Endothelial cell of umbilical vein (primary cell): ENCODE measurements around the gene MAN2B1.
"Not testable (repeated sequence)": the region's sequence is repeated elsewhere in the genome, so short reads cannot be mapped to it uniquely, and the experiment has no call there.

ENCODE experiments used
- EZH2 ChIP-seq: IDR thresholded peaks from 2 replicates; pipeline ENCODE4 v1.6.1; 2012; ENCODE audit warnings: borderline replicate concordance, low read depth, mild to moderate bottlenecking, moderate library complexity, low read length, inconsistent platforms; ENCODE audit not compliant: severe bottlenecking
- FOS ChIP-seq: IDR thresholded peaks from 2 replicates; pipeline ENCODE4 v1.6.1; 2011; ENCODE audit warnings: mild to moderate bottlenecking, low read length, moderate library complexity, borderline replicate concordance; ENCODE audit not compliant: insufficient read depth
- GATA2 ChIP-seq: IDR thresholded peaks from 2 replicates; pipeline ENCODE4 v1.7.0; 2011; ENCODE audit warnings: low read depth, mild to moderate bottlenecking, moderate library complexity, mixed read lengths, low read length; ENCODE audit not compliant: insufficient read length, insufficient read depth
- JUN ChIP-seq: IDR thresholded peaks from 2 replicates; pipeline ENCODE4 v1.6.1; 2011; ENCODE audit warnings: borderline replicate concordance, low read depth; ENCODE audit not compliant: insufficient read length, insufficient read depth
- MYC ChIP-seq: IDR thresholded peaks from one replicate; pipeline ENCODE4 v1.6.1; 2011; ENCODE audit warnings: mild to moderate bottlenecking, low read depth, low read length
- POLR2A ChIP-seq: IDR thresholded peaks from 2 replicates; pipeline ENCODE4 v1.6.1; 2012; ENCODE audit warnings: low read depth, mild to moderate bottlenecking, control low read depth, low read length
- POLR2AphosphoS5 ChIP-seq: IDR thresholded peaks from 2 replicates; pipeline ENCODE4 v1.6.1; 2012; ENCODE audit warnings: low read depth, mild to moderate bottlenecking, control low read depth, low read length, moderate library complexity; ENCODE audit not compliant: insufficient read depth
- TF ChIP-seq, protein P1 (sequence below), 2 donors: IDR thresholded peaks; 1 replicate in 1 of 2; 2 replicates in 1 of 2; pipeline ENCODE4 v1.5.1; 2011; ENCODE audit warnings: low read length in 2 of 2, mild to moderate bottlenecking in 2 of 2, moderate library complexity in 2 of 2, control low read depth in 1 of 2, inconsistent platforms in 1 of 2, low read depth in 1 of 2; ENCODE audit not compliant: insufficient read depth in 1 of 2; ENCODE audit errors: extremely low read depth in 1 of 2
- TF ChIP-seq, protein P2 (sequence below): IDR thresholded peaks from 2 replicates; pipeline ENCODE4 v1.6.1; 2011; ENCODE audit not compliant: insufficient read depth, insufficient read length

DNA sequence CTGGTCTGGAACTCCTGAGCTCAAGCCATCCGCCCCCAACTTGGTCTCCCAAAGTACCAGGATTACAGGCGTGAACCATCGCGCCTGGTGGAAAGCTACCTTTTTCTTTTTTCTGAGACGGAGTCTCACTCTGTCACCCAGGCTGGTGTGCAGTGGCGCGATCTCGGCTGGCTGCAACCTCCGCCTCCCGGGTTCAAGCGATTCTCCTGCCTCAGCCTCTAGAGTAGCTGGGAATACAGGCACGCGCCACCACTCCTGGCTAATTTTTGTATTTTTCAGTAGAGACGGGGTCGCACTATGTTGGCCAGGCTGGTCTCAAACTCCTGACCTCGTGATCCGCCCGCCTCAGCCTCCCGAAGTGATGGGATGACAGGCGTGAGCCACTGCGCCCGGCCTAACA lies 30.9 kb upstream of the MAN2B1 start:
- TF ChIP-seq, protein P1, sequence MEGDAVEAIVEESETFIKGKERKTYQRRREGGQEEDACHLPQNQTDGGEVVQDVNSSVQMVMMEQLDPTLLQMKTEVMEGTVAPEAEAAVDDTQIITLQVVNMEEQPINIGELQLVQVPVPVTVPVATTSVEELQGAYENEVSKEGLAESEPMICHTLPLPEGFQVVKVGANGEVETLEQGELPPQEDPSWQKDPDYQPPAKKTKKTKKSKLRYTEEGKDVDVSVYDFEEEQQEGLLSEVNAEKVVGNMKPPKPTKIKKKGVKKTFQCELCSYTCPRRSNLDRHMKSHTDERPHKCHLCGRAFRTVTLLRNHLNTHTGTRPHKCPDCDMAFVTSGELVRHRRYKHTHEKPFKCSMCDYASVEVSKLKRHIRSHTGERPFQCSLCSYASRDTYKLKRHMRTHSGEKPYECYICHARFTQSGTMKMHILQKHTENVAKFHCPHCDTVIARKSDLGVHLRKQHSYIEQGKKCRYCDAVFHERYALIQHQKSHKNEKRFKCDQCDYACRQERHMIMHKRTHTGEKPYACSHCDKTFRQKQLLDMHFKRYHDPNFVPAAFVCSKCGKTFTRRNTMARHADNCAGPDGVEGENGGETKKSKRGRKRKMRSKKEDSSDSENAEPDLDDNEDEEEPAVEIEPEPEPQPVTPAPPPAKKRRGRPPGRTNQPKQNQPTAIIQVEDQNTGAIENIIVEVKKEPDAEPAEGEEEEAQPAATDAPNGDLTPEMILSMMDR (IDR thresholded peaks at IDR 0.05; ENCODE audit: extremely low read depth in 1 of 2, insufficient read depth in 1 of 2, low read depth in 1 of 2, low read length in 2 of 2) = not testable (repeated sequence)
- TF ChIP-seq POLR2A, EZH2, POLR2AphosphoS5, JUN, MYC, GATA2, FOS: not testable (repeated sequence)
- TF ChIP-seq, protein P2, sequence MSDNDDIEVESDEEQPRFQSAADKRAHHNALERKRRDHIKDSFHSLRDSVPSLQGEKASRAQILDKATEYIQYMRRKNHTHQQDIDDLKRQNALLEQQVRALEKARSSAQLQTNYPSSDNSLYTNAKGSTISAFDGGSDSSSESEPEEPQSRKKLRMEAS = not testable (repeated sequence)
